GM21447 (cell line): ENCODE data around the gene GBP5.

Experiments used
- ATAC-seq: cut with Tn5 transposase; IDR thresholded peaks from one replicate; pipeline ENCODE4 v1.9.1; 2021; ENCODE audit not compliant: unreplicated experiment

Gene GBP5

DNA sequence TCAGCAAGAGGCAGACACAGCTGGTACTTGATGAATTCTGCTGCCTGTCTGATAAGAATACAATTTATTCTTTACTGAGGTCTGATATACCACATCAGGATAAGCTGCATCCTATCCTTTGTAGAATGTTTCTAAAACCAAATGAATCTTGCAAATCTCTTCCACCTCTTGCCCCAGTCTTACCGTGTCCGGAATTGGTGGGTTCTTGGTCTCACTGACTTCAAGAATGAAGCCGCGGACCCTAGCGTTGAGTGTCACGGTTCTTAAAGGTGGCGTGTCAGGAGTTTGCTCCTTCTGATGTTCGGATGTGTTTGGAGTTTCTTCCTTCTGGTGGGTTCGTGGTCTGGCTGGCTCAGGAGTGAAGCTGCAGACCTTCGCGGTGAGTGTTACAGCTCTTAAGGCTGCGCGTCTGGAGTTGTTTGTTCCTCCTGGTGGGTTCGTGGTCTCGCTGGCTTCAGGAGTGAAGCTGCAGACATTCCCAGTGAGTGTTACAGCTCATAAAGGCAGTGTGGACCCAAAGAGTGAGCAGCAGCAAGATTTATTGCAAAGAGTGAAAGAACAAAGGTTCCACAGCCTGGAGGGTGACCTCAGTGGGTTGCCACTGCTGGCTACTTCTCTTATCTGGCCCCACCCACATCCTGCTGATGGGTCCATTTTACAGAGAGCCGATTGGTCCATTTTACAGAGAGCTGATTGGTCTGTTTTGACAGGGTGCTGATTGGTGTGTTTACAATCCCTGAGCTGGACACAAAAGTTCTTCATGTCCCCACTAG lies at the start of gene GBP5:
GBP5 (minus strand) TSS at position 592 of the 773 bp plus-strand sequence. CDS start 3,305 bp downstream, outside the sequence.
- ATAC-seq: peak; percentile 73

GRCh38 chr1:89322402-89322801 lies 49.7 kb upstream of the GBP5 start:
- no peak for ATAC-seq

- ATAC-seq: no peak
Observed at GRCh38 chr1:89312572-89312971, 39.9 kb upstream of the GBP5 start.

GRCh38 chr1:89311757-89312156 lies 39.1 kb upstream of the GBP5 start:
- ATAC-seq: peak; percentile 62

DNA sequence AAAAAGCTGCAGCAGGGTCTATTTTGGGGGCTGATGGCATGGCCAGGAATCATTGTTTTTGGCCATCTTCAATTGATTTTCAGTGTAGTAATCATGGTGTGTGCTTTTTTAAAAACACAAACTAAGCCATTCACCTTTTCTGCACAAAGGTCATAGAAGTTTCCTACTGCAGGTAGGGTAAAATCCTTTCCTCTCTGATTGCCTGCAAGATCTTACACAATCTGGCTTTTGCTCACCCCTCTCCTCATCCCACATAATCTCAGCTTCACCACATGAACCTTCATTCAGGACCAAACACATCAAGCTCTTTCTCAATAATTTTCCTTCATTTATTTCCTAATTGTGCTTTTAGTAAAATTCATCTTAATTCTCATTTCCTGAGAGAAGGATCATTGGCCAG lies 38.3 kb upstream of the GBP5 start:
- ATAC-seq: no peak

DNA sequence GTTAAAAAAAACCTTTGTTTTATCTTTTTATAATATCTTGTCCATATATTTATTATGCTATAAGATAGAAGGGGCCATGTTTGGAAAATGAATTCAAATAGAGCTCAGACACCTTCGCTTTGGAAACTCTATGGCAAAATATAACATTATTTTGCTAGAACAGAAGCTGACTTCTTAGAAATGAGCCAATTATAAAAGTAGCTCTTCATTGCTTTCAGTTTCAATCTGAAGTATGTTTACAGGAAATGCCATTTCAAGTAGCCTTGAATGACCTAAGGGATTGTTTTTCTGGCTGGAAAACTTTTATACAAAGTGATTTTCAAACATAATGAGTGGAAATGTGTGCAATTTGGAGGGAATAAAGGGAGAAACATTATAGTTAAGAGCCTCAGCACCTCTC lies 37.8 kb upstream of the GBP5 start:
- peak; percentile 89 for ATAC-seq

DNA sequence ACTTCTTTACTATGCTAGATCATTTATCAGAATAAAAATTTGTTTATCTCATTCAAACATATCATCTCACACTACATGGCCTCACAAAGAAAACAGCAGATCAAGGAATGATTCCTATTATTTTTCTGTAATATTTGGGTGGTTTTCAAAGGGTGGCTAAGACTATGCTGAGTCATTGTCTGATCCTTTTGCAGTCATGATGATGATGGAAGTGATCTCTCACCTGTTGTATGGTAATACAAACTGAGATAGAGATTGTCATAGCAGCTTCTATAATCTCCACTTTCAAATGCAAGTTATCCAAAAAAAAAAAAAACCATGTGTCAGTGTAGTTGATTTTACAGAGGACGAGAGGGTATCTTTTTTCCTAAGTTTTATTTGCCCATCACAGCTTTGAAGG lies 37.2 kb upstream of the GBP5 start:
- no peak for ATAC-seq

DNA sequence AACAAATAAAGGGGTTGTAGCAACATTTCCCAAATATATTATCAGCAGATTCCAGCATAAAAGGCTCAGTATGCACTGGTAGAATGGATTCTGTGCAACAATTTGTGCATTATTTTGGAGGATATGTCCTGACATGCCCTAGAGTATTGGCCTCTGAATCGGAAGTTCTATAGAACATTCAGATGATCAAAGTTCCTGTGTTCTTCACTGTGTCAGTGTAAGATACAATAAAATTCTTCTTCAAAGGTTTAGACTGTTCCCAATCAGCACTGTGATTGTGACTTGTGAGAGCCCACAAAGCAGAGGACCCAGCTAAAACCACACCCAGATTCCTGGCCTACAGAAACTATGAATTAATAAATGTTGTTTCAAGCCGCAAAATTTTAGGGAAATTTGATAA lies 33.6 kb upstream of the GBP5 start:
- ATAC-seq: no peak

- ATAC-seq: no peak
Observed at GRCh38 chr1:89305493-89305892, 32.8 kb upstream of the GBP5 start.

- no peak for ATAC-seq
Observed at GRCh38 chr1:89304572-89305230, 32.0 kb upstream of the GBP5 start.

- ATAC-seq: no peak
Observed at GRCh38 chr1:89302697-89303332, 30.2 kb upstream of the GBP5 start.

DNA sequence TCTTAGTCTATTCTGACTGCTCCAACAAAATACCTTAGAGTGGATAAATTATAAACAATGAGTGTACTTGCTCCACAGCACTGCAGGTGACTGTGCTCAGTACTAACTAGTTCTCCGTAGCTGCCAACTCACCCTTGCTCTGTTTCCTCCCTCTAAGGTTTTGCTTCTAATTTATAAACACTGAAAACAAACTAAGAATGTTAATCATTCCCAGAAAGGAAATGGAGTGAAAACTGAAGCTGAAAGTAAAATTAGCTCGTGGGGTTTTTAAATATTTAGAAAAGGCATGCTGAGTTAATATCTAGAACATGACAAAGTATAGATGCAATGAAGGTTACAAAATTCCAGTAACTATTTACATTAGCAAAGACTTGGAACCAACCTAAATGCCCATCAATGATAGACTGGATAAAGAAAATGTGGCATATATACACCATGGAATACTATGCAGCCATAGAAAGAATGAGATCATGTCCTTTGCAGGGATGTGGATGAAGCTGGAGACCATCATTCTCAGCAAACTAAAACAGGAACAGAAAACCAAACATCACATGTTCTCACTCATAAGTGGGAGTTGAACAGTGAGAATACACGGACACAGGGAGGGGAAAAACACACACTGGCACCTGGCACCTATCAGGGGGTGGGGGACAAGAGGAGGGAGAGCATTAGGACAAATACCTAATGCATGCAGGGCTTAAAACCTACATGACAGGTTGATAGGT lies 27.2 kb upstream of the GBP5 start:
- ATAC-seq: peak; percentile 94

DNA sequence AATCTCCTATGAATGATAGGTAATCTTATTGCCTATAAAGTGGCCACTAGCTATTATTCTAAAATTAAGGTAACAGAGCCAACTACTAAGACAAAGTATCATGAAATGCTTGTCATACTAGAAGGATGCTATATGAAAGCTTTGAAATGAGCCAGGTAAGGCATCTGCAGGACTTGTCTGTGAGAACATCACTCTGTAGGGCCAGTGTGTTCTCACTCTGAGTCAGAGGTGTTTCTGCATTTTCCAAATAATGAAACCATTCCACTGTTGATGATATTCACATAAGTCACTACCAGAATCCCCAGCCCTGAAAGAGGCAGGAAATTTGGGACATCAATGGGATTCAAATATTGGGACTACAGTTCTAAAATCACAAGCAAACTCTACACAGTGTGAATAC lies 25.8 kb upstream of the GBP5 start:
- no peak for ATAC-seq

DNA sequence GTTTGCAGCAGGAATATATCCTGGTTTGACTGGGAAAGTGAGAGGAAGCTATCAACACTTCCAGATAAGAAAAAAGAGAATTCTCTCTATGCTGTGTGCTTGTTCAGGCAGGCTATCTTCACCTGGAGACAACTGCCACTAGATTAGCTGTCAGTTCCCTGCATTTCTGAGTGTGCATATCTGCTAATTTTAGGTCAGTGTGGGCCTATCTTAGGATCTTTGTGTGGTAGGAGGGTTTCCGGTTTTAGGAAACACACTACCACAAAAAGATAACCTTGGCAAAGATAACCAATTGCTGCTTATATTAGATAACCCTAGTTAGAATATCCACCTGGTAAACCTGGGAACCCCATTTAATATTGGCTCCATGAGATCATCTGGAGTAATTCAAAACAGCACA lies 22.5 kb upstream of the GBP5 start:
- no peak for ATAC-seq

GRCh38 chr1:89291276-89291675 lies 18.6 kb upstream of the GBP5 start:
- ATAC-seq: no peak

DNA sequence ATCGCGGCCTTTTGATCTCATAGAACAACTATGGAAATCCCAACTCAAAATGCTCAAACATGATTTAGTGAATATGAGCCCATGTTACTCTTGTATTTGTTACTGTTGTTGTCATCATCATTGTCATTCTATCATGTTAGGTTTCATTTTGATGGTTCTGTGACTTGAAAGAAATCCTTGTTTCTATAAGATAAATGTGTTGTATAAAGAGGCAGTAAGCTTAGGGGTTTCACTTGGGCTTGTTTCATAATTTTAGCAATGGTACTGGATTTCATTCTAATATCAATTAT lies 15.3 kb upstream of the GBP5 start:
- no peak for ATAC-seq

DNA sequence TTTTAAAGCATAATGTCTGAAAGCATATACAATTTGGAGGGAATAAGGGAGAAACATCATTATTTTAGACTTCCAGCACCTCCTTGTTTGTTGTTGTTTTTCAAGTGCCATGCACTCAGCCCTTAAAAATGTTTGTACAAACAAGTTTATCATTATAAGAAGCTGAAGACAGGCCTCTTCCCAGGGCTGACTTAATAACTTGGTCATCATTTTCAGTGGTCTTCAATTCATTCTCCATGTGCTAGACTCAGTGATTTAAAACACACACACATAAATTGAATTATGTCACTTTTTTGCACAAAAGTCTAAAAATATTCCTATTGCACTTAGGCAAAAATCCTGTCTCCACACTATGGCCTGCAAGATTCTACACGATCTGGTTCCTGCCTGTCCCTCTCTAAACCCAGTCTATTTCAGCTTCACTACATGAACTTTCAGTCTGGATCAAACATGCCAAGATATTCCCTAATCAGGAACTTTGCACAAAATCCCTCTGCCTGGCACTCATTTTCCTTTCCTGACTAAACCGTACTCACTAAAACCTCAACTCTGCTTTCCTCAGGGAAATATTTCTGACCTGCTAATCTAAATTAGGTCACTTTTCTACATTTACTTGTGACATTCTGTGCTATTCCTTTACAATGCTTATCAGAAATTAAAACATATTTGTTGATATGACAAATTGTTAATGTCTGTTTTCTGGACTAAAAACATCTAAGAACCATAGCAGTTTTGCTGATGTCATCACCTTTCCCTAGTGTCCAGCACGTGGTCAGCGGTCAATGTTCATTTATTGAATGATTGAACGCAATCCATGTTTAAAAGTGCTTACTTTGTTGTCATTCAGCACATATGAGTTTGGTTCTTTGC lies 14.8 kb upstream of the GBP5 start:
- ATAC-seq: peak; percentile 26

- peak; percentile 97 for ATAC-seq
Observed at GRCh38 chr1:89286549-89287180, 14.0 kb upstream of the GBP5 start.

DNA sequence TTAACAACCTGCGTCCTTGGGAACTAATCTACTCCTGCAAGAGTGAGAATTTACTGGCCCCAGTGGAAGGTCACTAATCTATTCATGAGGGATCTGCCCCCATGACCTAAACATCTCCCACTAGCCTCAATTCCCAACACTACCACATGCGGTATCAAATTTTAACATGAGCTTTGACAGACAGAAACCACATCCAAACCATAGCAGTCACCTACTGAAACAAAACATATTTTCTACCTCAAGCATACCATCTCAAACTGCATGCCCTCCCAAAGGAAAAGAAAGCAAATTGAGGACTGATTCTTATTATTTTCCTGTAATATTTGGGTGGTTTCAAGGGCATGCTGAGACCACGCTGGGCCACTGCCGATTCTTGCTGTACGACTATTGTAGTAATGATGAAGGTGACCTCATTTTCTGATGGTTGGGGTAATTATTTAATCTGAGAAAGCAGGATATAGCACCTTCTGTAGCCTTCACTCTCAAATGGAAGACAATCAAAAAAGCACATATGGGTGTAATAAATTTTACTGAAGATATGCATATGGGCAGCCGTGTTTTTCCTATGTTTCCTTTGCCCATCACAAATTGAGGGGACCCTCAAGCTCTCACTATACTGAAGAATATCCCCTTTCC lies 13.2 kb upstream of the GBP5 start:
- ATAC-seq: no peak
